Esophagus muscularis mucosa (tissue), 4 donors: ENCODE data around the gene MAN2A1. TPM values are rescaled to one million over a fixed set of nuclear protein-coding genes. Genes with fewer than 3 reads are reported as not detected.

ENCODE experiments used
- DNase-seq: peaks from one replicate; pipeline ENCODE4 v3.0.0-alpha.2; 2017; ENCODE audit errors: extremely low spot score
- H3K27ac ChIP-seq, 4 donors: fragments of 200-600 bp; sonication (generic); replicated peaks in 1 of 4; 1 replicate in 3 of 4; 2 replicates in 1 of 4; pipeline ENCODE4 v1.5.1; 2016 to 2019; ENCODE audit warnings: mild to moderate bottlenecking in 1 of 4
- H3K27me3 ChIP-seq, 4 donors: fragments of 200-600 bp; sonication (generic); one replicate each; pipeline versions ENCODE4 v1.5.1 to v1.6.0; 2016 to 2019
- H3K36me3 ChIP-seq, 4 donors: fragments of 200-600 bp; sonication (generic); one replicate each; pipeline ENCODE4 v1.5.1; 2016 to 2019
- H3K4me1 ChIP-seq, 4 donors: fragments of 200-600 bp; sonication (generic); one replicate each; pipeline ENCODE4 v1.5.1; 2016 to 2019
- H3K4me3 ChIP-seq, 4 donors: fragments of 200-600 bp; sonication (generic); 1 replicate in 2 of 4; 2 replicates in 2 of 4; pipeline ENCODE4 v1.5.1; 2016 to 2019; ENCODE audit warnings: mild to moderate bottlenecking in 4 of 4, moderate library complexity in 1 of 4
- H3K9me3 ChIP-seq, 4 donors: fragments of 200-600 bp; sonication (generic); 1 replicate in 3 of 4; 2 replicates in 1 of 4; pipeline ENCODE4 v1.5.1; 2016 to 2019
- EP300 ChIP-seq: sonication (generic); formaldehyde crosslinking; IDR thresholded peaks from one replicate; pipeline ENCODE4 v1.6.1; 2017; ENCODE audit warnings: antibody characterized with exemption
- POLR2A ChIP-seq: fragments of 450-650 bp; IDR thresholded peaks from one replicate; pipeline ENCODE4 v1.6.1; 2017; ENCODE audit warnings: antibody characterized with exemption, moderate library complexity, mild to moderate bottlenecking, low read depth
- POLR2AphosphoS5 ChIP-seq, 2 donors: sonication (generic); formaldehyde crosslinking; IDR thresholded peaks; one replicate each; pipeline ENCODE4 v1.6.1; 2017; ENCODE audit warnings: antibody characterized with exemption in 2 of 2
- WGBS: methylation state at CpG from one replicate; pipeline ENCODE4 v1.1.5; 2018; 5-methylcytosine and 5-hydroxymethylcytosine counted together
- intact Hi-C: fragments of 100-400 bp; cut with DNase I; formaldehyde crosslinking; loops from one replicate; pipeline ENCODE4 v1.15.1; 2023
- total RNA-seq, 4 donors: library from RNA; depleted of rRNA; stranded (reverse); fragments of >200 nt; gene quantifications; one replicate each; pipeline versions ENCODE4 v1.1.0 to v1.2.1, GENCODE V29; 2016
- TF ChIP-seq, protein P1 (sequence below), 3 experiments: fragments of 200-600 bp in 2 of 3; fragments of 450-650 bp in 1 of 3; sonication (generic) in 2 of 3; IDR thresholded peaks; one replicate each; pipeline ENCODE4 v1.5.1; 2017 to 2019; ENCODE audit warnings: antibody characterized with exemption in 3 of 3, mild to moderate bottlenecking in 2 of 3, moderate library complexity in 1 of 3

Gene MAN2A1
- total RNA-seq, 4 donors from 2014 or later = 22.3 to 29.5 (median 27.4) TPM

GRCh38 chr5:109805883-109806282 is 116.2 kb downstream of the MAN2A1 start:
- no peak for TF ChIP-seq EP300
- TF ChIP-seq POLR2A = no peak
- no peak for TF ChIP-seq POLR2AphosphoS5 (IDR thresholded peaks at IDR 0.05)
- TF ChIP-seq, protein P1, sequence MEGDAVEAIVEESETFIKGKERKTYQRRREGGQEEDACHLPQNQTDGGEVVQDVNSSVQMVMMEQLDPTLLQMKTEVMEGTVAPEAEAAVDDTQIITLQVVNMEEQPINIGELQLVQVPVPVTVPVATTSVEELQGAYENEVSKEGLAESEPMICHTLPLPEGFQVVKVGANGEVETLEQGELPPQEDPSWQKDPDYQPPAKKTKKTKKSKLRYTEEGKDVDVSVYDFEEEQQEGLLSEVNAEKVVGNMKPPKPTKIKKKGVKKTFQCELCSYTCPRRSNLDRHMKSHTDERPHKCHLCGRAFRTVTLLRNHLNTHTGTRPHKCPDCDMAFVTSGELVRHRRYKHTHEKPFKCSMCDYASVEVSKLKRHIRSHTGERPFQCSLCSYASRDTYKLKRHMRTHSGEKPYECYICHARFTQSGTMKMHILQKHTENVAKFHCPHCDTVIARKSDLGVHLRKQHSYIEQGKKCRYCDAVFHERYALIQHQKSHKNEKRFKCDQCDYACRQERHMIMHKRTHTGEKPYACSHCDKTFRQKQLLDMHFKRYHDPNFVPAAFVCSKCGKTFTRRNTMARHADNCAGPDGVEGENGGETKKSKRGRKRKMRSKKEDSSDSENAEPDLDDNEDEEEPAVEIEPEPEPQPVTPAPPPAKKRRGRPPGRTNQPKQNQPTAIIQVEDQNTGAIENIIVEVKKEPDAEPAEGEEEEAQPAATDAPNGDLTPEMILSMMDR (IDR thresholded peaks at IDR 0.05) = no peak
- Histone ChIP-seq H3K4me1 (peaks cover 0 to 5% (median 0%) of the 10 kb centered on the region in 4 donors), H3K36me3 (peaks cover 0 to 14% (median 4%) of the 10 kb centered on the region in 4 donors), H3K4me3 (no peak overlapping the region), H3K27ac (no peak overlapping the region), H3K9me3 (no peaks in the 10 kb centered on the region), H3K27me3 (no peaks in the 10 kb centered on the region)
- DNase-seq = no peak
- intact Hi-C loops = no loop called here
- 87% methylated on average over 3 of the region's 3 CpGs for WGBS

DNA sequence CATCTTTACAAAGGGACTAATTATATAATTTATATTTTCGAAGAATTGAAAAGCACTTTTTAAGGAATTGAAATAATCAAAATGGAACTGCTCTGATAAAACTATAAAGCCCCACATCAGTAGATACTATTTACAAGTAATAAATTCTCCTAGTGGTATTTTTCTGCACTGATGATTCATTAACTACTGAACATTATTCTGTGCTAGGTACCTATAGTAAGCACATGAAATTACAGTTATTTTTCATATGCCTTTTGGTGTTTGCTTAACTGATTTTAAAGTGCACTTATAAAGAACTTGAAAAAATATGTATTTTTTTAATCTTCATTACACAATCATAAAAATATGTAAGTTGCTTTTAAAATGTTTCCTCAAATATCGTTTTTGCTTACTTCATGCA is 123.0 kb downstream of the MAN2A1 start:
- Histone ChIP-seq H3K27ac (no peak overlapping the region), H3K9me3 (no peaks in the 10 kb centered on the region), H3K27me3 (no peaks in the 10 kb centered on the region), H3K4me3 (no peak overlapping the region), H3K36me3 (peaks cover 0 to 20% (median 10%) of the 10 kb centered on the region in 4 donors), H3K4me1 (no peaks in the 10 kb centered on the region)
- 91% methylated on average over 2 of the region's 2 CpGs for WGBS
- no peak for TF ChIP-seq POLR2A
- TF ChIP-seq, protein P1 (IDR thresholded peaks at IDR 0.05) = no peak
- TF ChIP-seq EP300 = no peak
- TF ChIP-seq POLR2AphosphoS5 (IDR thresholded peaks at IDR 0.05) = no peak
- DNase-seq = no peak
- intact Hi-C loops = no loop called here

DNA sequence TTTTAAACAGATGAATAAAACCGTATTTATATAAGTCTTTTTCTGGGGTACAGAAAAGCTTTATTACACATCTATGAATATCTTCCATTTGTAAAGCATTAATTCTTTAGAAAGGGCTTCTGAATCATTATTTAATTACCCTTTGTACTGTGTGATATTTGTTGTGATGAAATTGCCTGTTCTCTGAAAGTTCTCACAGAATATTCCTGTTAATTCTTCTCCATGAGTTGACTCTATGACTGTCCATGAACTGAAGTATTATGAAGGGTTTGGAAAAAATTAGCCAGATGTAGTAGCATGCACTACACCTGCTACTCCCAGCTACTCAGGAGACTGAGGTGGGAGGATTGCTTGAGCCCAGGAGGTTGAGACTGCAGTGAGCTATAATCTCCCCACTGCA is 127.0 kb downstream of the MAN2A1 start:
- no peaks in the 10 kb centered on the region for H3K27me3 ChIP-seq
- TF ChIP-seq POLR2AphosphoS5 (IDR thresholded peaks at IDR 0.05) (no peak), EP300 (no peak)
- TF ChIP-seq, protein P1 (IDR thresholded peaks at IDR 0.05) = no peak
- no peak overlapping the region for H3K27ac ChIP-seq
- no peak overlapping the region for H3K4me3 ChIP-seq
- WGBS = 92% methylated on average over 1 of the region's 1 CpG
- no peak for DNase-seq
- H3K4me1 ChIP-seq = no peaks in the 10 kb centered on the region
- peaks cover 0 to 35% (median 17%) of the 10 kb centered on the region in 4 donors for H3K36me3 ChIP-seq
- no peaks in the 10 kb centered on the region for H3K9me3 ChIP-seq
- intact Hi-C loops = no loop called here

GRCh38 chr5:109819878-109820277 is 130.2 kb downstream of the MAN2A1 start:
- 48% methylated on average over 2 of the region's 2 CpGs for WGBS
- Histone ChIP-seq H3K27ac (no peak overlapping the region), H3K27me3 (no peaks in the 10 kb centered on the region), H3K4me1 (no peaks in the 10 kb centered on the region), H3K9me3 (no peaks in the 10 kb centered on the region), H3K4me3 (no peak overlapping the region), H3K36me3 (peaks cover 2 to 39% (median 12%) of the 10 kb centered on the region in 4 donors)
- intact Hi-C loops = no loop called here
- no peak for DNase-seq
- TF ChIP-seq EP300 = no peak
- TF ChIP-seq, protein P1 (IDR thresholded peaks at IDR 0.05) = no peak
- TF ChIP-seq POLR2A = no peak
- TF ChIP-seq POLR2AphosphoS5 (IDR thresholded peaks at IDR 0.05) = no peak

DNA sequence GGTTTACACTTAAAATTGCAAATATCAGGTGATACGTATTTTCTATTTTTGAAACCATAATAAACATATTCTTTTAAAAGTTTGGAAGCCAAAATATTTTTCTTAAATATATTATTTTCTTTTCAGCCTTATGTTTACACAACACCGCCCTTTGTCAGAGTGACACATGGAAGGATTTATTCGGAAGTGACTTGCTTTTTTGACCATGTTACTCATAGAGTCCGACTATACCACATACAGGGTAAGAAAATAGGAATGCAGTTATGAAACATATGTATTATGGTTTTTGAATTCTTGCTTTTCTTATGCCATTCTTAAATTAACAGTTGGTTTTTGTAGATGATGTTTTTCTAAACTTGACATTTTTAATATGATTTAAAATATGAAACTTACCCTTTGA is 133.9 kb downstream of the MAN2A1 start:
- no peak overlapping the region for H3K4me3 ChIP-seq
- no peaks in the 10 kb centered on the region for H3K4me1 ChIP-seq
- intact Hi-C loops = no loop called here
- 92% methylated on average over 4 of the region's 4 CpGs for WGBS
- H3K27ac ChIP-seq = no peak overlapping the region
- H3K36me3 ChIP-seq = peaks cover 4 to 46% (median 22%) of the 10 kb centered on the region in 4 donors
- TF ChIP-seq POLR2A (no peak), EP300 (no peak), POLR2AphosphoS5 (IDR thresholded peaks at IDR 0.05) (no peak)
- TF ChIP-seq, protein P1 (IDR thresholded peaks at IDR 0.05) = no peak
- DNase-seq = no peak
- H3K27me3 ChIP-seq = no peaks in the 10 kb centered on the region
- H3K9me3 ChIP-seq = no peaks in the 10 kb centered on the region
